Neural progenitor cell (in vitro differentiated cells): ENCODE results near the gene RPL37. TPM values are rescaled to one million over a fixed set of nuclear protein-coding genes. Genes with fewer than 3 reads are reported as not detected.
"Not testable (repeated sequence)": the region's sequence is repeated elsewhere in the genome, so short reads cannot be mapped to it uniquely, and the experiment has no call there.

Experiments used
- DNase-seq: peaks from one replicate; pipeline ENCODE4 v3.0.0-alpha.2; 2016; ENCODE audit warnings: low spot score
- H2AFZ ChIP-seq: fragments of 200-600 bp; sonication (generic); replicated peaks from 2 replicates; pipeline ENCODE4 v1.6.1; 2016; ENCODE audit warnings: antibody characterized with exemption
- H3F3A ChIP-seq: fragments of 200-600 bp; sonication (generic); 2 replicates; pipeline ENCODE4 v1.6.1; 2016; ENCODE audit warnings: antibody characterized with exemption, low read depth
- H3K27ac ChIP-seq: fragments of 200-600 bp; sonication (generic); 2 replicates; pipeline ENCODE4 v1.5.1; 2016; ENCODE audit warnings: mild to moderate bottlenecking
- H3K27me3 ChIP-seq: fragments of 200-600 bp; sonication (generic); 2 replicates; pipeline ENCODE4 v1.6.1; 2016; ENCODE audit warnings: mild to moderate bottlenecking, moderate library complexity
- H3K36me3 ChIP-seq: fragments of 200-600 bp; sonication (generic); 2 replicates; pipeline ENCODE4 v1.5.1; 2016
- H3K4me1 ChIP-seq: fragments of 200-600 bp; sonication (generic); 2 replicates; pipeline ENCODE4 v1.6.1; 2016; ENCODE audit warnings: mixed run types
- H3K4me2 ChIP-seq: fragments of 200-600 bp; sonication (generic); 2 replicates; pipeline ENCODE4 v1.6.1; 2016
- H3K4me3 ChIP-seq: fragments of 200-600 bp; sonication (generic); 2 replicates; pipeline ENCODE4 v1.5.1; 2016
- H3K79me2 ChIP-seq: fragments of 200-600 bp; sonication (generic); 2 replicates; pipeline ENCODE4 v1.6.1; 2016; ENCODE audit warnings: low read depth
- H3K9ac ChIP-seq: fragments of 200-600 bp; sonication (generic); 2 replicates; pipeline ENCODE4 v1.6.1; 2016
- H3K9me3 ChIP-seq: fragments of 200-600 bp; sonication (generic); 2 replicates; pipeline ENCODE4 v1.5.1; 2016; ENCODE audit warnings: low read depth
- H4K20me1 ChIP-seq: fragments of 200-600 bp; sonication (generic); 2 replicates; pipeline ENCODE4 v1.6.1; 2016; ENCODE audit warnings: low read depth
- H3K27ac Mint-ChIP-seq: 3 replicates; pipeline ENCODE4 v1.8.0; 2021; ENCODE audit warnings: mixed read lengths
- H3K27me3 Mint-ChIP-seq: 2 replicates; pipeline ENCODE4 v1.8.0; 2022; ENCODE audit warnings: low read depth, mild to moderate bottlenecking, inconsistent platforms, moderate library complexity, mixed read lengths; ENCODE audit not compliant: insufficient read depth
- H3K36me3 Mint-ChIP-seq: 3 replicates; pipeline ENCODE4 v1.8.0; 2021; ENCODE audit warnings: mixed read lengths
- H3K4me1 Mint-ChIP-seq: 3 replicates; pipeline ENCODE4 v1.8.0; 2021; ENCODE audit warnings: mixed read lengths
- H3K4me3 Mint-ChIP-seq: 3 replicates; pipeline ENCODE4 v1.8.0; 2021; ENCODE audit warnings: mild to moderate bottlenecking, moderate library complexity, mixed read lengths
- H3K9me3 Mint-ChIP-seq: 3 replicates; pipeline ENCODE4 v1.8.0; 2020; ENCODE audit warnings: mixed read lengths
- EZH2 ChIP-seq: fragments of 200-600 bp; sonication (generic); IDR thresholded peaks from 2 replicates; pipeline ENCODE4 v1.6.1; 2017; ENCODE audit warnings: antibody characterized with exemption, mild to moderate bottlenecking, moderate library complexity
- EZH2phosphoT487 ChIP-seq: fragments of 200-600 bp; sonication (generic); IDR thresholded peaks from 2 replicates; pipeline ENCODE4 v1.6.1; 2017; ENCODE audit warnings: antibody characterized with exemption
- total RNA-seq: library from RNA; depleted of rRNA; stranded (reverse); fragments of >200 nt; gene quantifications from 2 replicates; pipeline ENCODE4 v1.2.3, GENCODE V29; 2015; ENCODE audit warnings: low replicate concordance
- TF ChIP-seq, protein P1 (sequence below): fragments of 200-600 bp; sonication (generic); IDR thresholded peaks from 2 replicates; pipeline ENCODE4 v1.5.1; 2017; ENCODE audit warnings: antibody characterized with exemption, mild to moderate bottlenecking

The RPL37 gene
- total RNA-seq, 1 donor from 2014 or later = 235 TPM

DNA sequence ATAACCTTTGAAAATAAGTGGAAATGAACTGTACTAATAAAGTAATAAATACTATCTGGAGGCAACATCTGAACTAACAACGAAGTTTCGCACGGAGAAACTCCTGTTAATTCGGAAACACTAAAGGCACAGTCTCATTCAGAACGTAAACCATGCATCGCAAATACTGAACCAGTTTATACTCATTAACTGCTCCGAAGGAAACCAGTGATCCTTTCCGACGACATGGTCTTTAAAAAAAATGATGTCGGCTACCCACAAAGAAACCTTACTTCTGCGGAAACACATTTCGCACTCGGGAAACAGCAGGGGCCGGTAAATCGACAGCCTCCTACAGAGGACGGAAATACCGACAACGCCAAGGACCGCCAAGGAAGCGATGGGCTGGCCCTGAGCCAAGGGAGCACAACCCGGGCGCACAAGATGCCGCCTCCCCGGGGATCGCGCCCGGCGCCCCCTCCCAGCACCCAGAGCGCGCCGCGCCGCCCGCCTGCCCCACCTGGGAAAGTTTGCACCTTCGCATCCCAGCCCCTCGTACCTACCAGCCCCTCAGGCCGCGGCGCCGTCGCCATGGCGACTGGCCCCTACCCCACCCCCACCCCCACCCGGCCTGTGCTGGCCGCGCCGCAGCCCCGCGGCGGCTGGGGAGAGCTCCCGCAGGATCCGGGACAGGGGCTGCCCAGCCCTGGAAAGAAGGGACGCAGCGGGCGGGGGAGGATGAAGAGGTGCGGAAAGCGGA, 37.6 kb downstream of the RPL37 start:
- H3K27ac ChIP-seq = peak overlapping the region; percentile 88
- TF ChIP-seq EZH2phosphoT487 (no peak), EZH2 (no peak)
- TF ChIP-seq, protein P1, sequence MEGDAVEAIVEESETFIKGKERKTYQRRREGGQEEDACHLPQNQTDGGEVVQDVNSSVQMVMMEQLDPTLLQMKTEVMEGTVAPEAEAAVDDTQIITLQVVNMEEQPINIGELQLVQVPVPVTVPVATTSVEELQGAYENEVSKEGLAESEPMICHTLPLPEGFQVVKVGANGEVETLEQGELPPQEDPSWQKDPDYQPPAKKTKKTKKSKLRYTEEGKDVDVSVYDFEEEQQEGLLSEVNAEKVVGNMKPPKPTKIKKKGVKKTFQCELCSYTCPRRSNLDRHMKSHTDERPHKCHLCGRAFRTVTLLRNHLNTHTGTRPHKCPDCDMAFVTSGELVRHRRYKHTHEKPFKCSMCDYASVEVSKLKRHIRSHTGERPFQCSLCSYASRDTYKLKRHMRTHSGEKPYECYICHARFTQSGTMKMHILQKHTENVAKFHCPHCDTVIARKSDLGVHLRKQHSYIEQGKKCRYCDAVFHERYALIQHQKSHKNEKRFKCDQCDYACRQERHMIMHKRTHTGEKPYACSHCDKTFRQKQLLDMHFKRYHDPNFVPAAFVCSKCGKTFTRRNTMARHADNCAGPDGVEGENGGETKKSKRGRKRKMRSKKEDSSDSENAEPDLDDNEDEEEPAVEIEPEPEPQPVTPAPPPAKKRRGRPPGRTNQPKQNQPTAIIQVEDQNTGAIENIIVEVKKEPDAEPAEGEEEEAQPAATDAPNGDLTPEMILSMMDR = no peak
- H3K4me3 ChIP-seq = peak overlapping the region; percentile 81
- no peaks in the 10 kb centered on the region for H3K36me3 ChIP-seq
- no peaks in the 10 kb centered on the region for H3K9me3 ChIP-seq
- H3K4me1 ChIP-seq = peaks cover 17% of the 10 kb centered on the region
- H3K27ac Mint-ChIP-seq = no peak overlapping the region
- H3K4me1 Mint-ChIP-seq = peaks cover 21% of the 10 kb centered on the region
- peaks cover 27% of the 10 kb centered on the region for H3K36me3 Mint-ChIP-seq
- peak overlapping the region; percentile 54 for H3K9ac ChIP-seq
- DNase-seq = peak; percentile 89
- peaks cover 52% of the 10 kb centered on the region for H3K79me2 ChIP-seq
- H3K9me3 Mint-ChIP-seq = peaks cover 12% of the 10 kb centered on the region
- H3K4me3 Mint-ChIP-seq = peak overlapping the region; percentile 94
- H4K20me1 ChIP-seq = peaks cover 32% of the 10 kb centered on the region
- peak overlapping the region; percentile 89 for H3K4me2 ChIP-seq
- H3K27me3 Mint-ChIP-seq = peaks cover 5% of the 10 kb centered on the region
- H2AFZ ChIP-seq = peak overlapping the region; percentile 78
- H3K27me3 ChIP-seq = peaks cover 11% of the 10 kb centered on the region
- H3F3A ChIP-seq = peaks cover 24% of the 10 kb centered on the region

DNA sequence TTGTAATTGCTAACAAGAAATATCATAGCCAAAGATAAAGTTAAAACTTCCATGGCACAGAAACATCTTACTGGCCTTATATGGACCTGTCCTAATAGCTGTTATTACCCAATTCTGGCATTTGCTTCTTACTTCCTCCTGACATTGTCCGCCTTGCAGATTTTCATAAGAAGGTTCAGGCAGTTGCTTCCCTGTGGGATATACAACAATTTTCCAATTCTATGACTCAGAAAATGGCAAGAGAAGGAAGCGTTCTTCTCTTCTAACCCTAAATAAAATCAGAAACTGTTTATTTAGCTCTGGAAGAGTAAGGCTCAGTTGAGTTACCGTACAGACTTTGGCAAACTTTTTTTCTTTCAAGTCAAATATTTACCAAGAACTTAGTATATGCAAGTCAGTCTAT, 38.5 kb downstream of the RPL37 start:
- Mint-ChIP-seq H3K36me3 (peaks cover 25% of the 10 kb centered on the region), H3K9me3 (peaks cover 12% of the 10 kb centered on the region), H3K27ac (no peak overlapping the region), H3K27me3 (peaks cover 5% of the 10 kb centered on the region), H3K4me1 (peaks cover 17% of the 10 kb centered on the region), H3K4me3 (peak overlapping the region; percentile 79)
- no peaks in the 10 kb centered on the region for H3K9me3 ChIP-seq
- no peak overlapping the region for H3K9ac ChIP-seq
- H3K27ac ChIP-seq = no peak overlapping the region
- no peaks in the 10 kb centered on the region for H3K36me3 ChIP-seq
- DNase-seq = no peak
- peaks cover 21% of the 10 kb centered on the region for H3F3A ChIP-seq
- H3K79me2 ChIP-seq = peaks cover 61% of the 10 kb centered on the region
- H2AFZ ChIP-seq = no peak overlapping the region
- H3K4me3 ChIP-seq = peak overlapping the region; percentile 81
- H3K4me1 ChIP-seq = peaks cover 13% of the 10 kb centered on the region
- TF ChIP-seq EZH2phosphoT487 (no peak), EZH2 (no peak)
- TF ChIP-seq, protein P1 = no peak
- peaks cover 11% of the 10 kb centered on the region for H3K27me3 ChIP-seq
- peak overlapping the region; percentile 89 for H3K4me2 ChIP-seq
- peaks cover 41% of the 10 kb centered on the region for H4K20me1 ChIP-seq

DNA sequence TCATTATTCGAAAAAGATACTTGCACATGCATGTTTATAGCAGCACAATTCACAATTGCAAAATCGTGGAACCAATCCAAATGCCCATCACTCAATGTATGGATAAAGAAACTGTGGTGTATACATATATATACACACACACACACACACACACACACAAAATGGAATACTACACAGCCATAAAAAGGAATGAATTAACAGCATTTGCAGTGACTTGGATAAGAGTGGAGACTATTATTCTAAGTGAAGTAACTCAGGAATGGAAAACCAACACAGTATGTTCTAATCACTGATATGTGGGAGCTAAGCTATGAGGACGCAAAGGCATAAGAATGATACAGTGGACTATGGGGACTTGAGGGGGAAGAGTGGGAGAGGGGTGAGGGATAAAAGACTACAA, 40.1 kb downstream of the RPL37 start:
- not testable (repeated sequence) for H3K4me2 ChIP-seq, H2AFZ ChIP-seq, H3K27ac ChIP-seq, DNase-seq, H3K27me3 Mint-ChIP-seq, H3K27ac Mint-ChIP-seq, H3K9ac ChIP-seq, H3K36me3 ChIP-seq, H3K9me3 ChIP-seq, H3K27me3 ChIP-seq, H3K4me3 ChIP-seq, H3K4me3 Mint-ChIP-seq
- peaks cover 20% of the 10 kb centered on the region for H3F3A ChIP-seq
- peaks cover 52% of the 10 kb centered on the region for H4K20me1 ChIP-seq
- H3K4me1 Mint-ChIP-seq = peaks cover 17% of the 10 kb centered on the region
- H3K79me2 ChIP-seq = peaks cover 77% of the 10 kb centered on the region
- peaks cover 13% of the 10 kb centered on the region for H3K4me1 ChIP-seq
- peaks cover 29% of the 10 kb centered on the region for H3K36me3 Mint-ChIP-seq
- peaks cover 15% of the 10 kb centered on the region for H3K9me3 Mint-ChIP-seq

DNA sequence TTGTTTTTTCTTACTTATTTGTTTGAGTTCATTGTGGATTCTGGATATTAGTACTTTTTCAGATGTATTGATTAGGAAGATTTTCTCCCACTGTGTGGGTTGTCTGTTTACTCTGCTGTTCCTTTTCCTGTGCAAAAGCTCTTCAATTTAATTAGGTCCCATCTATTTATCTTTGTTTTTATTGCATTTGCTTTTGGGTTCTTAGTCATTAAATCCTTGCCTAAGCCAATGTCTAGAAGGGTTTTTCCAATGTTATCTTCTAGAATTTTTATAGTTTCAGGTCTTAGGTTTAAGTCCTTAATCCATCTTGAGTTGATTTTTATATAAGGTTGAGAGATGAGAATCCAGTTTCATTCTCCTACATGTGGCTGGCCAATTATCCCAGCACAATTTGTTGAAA, 40.7 kb downstream of the RPL37 start:
- not testable (repeated sequence) for H3K36me3 ChIP-seq, H3K9me3 ChIP-seq, H3K27ac Mint-ChIP-seq, H3K27me3 ChIP-seq, H3K4me2 ChIP-seq, H2AFZ ChIP-seq, H3K4me3 ChIP-seq, H3K9ac ChIP-seq, H3K27ac ChIP-seq, DNase-seq, H3K27me3 Mint-ChIP-seq, H3K4me3 Mint-ChIP-seq
- Mint-ChIP-seq H3K9me3 (peaks cover 18% of the 10 kb centered on the region), H3K36me3 (peaks cover 31% of the 10 kb centered on the region), H3K4me1 (peaks cover 14% of the 10 kb centered on the region)
- peaks cover 12% of the 10 kb centered on the region for H3K4me1 ChIP-seq
- H3F3A ChIP-seq = peaks cover 14% of the 10 kb centered on the region
- H4K20me1 ChIP-seq = peaks cover 53% of the 10 kb centered on the region
- H3K79me2 ChIP-seq = peaks cover 83% of the 10 kb centered on the region

DNA sequence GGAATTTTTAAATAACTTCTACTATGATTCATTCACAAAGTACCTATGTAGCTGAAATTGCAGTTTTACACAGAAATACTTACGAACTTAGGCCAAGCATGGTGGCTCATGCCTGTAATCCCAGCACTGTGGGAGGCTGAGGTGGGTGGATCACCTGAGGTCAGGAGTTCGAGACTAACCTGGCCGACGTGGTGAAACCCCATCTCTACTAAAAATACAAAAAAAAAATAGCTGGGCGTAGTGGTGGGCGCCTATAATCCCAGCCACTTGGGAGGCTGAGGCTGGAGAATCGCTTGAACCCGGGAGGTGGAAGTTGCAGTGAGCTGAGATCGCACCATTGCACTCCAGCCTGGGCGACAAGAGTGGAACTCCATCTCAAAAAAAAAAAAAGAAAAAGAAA, 42.3 kb downstream of the RPL37 start:
- H3K9ac ChIP-seq, DNase-seq, H3K4me1 ChIP-seq, H3K27me3 Mint-ChIP-seq, H3K4me1 Mint-ChIP-seq, H2AFZ ChIP-seq, H3F3A ChIP-seq, H3K4me2 ChIP-seq, H3K36me3 ChIP-seq, H3K9me3 ChIP-seq, H3K27ac ChIP-seq, H3K4me3 ChIP-seq, H3K27ac Mint-ChIP-seq, H3K27me3 ChIP-seq, H3K4me3 Mint-ChIP-seq: not testable (repeated sequence)
- peaks cover 53% of the 10 kb centered on the region for H4K20me1 ChIP-seq
- peaks cover 99% of the 10 kb centered on the region for H3K79me2 ChIP-seq
- Mint-ChIP-seq H3K9me3 (peaks cover 34% of the 10 kb centered on the region), H3K36me3 (peaks cover 47% of the 10 kb centered on the region)
